HG03097 (cell line): ENCODE data around the gene GBGT1.

Experiments used
- ATAC-seq: cut with Tn5 transposase; IDR thresholded peaks from one replicate; pipeline ENCODE4 v1.9.1; 2021; ENCODE audit not compliant: unreplicated experiment, low FRiP score

Gene GBGT1

DNA sequence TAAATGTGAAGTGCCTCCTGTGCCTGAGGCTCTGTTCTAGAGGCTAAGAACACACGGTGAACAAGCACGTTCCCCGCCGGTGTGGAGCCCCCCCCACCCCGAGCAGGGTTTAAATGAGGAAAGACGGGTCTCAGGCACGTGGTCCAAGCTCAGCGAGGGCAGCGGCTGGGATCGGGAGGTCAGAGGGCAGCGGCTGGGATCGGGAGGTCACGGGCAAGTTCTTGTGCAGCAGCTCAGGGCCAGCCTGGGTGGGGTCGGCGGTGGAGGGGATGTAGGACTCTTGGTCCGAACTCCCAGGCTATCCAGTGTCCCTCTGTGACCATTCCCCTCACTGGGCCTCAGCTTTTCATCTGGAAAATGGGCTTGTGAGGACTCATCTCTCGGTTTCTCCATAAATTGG lies 2.7 kb upstream of the GBGT1 start:
- ATAC-seq, result no peak

DNA sequence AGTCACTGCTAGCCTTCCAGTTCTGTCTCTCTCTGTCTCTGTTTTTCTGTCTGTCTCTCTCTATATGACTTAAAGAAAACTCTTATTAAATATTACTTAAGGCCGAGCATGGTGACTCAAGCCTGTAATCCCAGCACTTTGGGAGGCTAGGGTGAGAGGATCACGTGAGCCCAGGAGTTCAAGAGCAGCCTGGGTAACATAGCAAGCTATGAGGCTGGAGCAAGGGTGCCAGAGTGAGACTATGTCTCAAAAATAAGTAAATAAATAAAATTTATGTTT lies 1.7 kb upstream of the GBGT1 start:
- ATAC-seq, result no peak

DNA sequence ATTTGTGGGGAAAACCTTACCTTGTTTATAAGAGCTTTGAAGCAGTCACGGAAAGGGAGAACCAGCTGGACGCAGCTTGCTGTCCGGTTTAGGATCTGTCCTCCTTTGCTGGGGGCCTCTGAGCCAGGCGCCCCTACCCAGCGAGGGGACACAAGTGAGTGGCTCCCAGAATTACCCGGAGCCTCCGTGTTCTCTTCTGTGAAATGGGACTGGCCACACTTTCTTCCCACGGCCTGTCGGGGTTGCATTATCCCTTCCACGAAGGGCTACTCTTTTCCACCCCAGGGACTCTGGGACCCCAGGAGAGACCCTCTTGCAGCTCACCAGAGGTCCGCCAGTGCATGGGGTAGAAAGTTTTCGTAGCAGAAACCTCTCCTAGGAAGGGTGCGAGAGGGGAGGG lies 477 bp upstream of the GBGT1 start:
- ATAC-seq, result no peak

DNA sequence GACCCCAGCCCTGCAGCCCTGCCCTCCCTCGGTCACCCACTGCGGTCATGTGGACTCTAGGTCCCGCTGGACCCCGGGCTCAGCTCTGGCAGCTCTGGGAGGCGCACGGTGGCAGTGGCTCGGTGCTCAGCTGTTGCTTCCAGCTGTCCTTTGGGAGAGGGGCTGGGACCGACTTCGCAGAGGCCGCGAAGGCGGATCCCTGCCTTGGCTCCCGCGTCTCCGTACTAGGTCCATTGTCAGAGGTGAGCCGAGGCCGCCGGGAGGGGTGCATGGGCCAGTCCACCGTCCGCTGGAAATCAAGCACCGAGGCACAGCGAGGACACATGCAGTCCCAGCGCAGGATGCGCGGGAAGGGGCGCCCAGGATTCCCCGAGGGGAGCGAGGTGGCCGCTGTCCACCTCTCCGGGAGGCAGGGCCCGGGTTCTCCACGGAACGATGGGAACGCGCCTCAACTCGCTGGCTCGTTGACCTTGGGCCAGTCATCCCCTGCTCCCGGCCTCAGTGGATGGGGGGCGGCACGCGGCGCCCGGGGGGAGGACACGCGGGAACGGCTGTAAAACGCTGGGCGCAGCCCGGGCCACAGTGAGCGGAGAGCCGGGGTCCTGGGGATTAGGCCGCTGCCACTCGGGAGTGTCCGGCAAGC lies 732 bp downstream of the GBGT1 start:
- no peak for ATAC-seq

DNA sequence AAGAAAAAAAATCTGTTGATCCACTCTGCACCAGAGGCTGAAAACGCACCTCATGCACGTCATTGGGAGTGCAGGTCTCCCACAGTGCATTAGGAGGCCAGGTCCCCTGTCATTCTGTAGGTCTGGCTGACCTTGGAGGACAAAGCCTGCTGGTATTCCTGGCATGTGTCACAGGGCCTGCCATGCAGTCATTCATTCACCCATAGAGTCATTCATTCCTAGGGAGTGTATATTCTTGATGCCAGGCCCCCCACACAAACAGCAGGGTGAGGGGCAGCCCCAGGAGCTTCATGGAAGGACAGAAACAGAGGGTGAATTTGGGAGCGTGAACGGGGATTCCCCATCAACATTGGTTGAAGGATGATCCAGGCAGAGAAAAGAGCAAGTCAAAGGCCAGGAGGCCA lies 2.2 kb downstream of the GBGT1 start:
- no peak for ATAC-seq

DNA sequence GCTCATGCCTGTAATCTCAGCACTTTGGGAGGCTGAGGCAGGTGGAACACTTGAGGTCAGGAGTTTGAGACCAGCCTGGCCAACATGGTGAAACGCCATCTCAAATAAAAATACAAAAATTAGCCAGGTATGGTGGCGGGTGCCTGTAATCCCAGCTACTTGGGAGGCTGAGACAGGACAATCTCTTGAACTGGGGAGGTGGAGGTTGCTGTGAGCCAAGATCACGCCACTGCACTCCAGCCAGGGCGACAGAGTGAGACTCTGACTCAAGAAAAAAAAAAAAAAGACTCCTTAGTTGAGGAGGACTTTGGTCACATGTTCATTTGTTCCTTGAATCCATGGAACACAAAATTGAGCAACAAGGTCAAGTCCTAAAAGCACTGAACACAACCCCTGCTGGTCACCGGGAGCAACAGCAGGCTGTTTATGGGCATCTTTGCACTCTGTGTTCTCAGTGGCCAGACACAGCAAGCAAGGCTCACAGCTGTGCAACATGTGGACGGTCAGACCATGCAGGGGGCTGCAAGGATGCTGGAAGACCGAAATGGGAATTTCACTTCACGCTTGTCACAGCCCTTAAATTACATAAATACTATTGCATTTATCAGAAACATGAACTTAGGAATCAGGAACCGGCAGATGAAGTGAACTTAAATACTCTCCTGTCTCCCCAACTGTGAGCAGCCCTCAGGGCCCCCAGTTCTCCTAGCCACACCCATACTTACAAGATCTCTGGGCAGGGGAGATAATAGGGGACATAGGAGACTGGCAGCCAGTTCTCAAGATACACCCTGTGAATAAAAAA lies 2.8 kb downstream of the GBGT1 start:
- ATAC-seq, result no peak

DNA sequence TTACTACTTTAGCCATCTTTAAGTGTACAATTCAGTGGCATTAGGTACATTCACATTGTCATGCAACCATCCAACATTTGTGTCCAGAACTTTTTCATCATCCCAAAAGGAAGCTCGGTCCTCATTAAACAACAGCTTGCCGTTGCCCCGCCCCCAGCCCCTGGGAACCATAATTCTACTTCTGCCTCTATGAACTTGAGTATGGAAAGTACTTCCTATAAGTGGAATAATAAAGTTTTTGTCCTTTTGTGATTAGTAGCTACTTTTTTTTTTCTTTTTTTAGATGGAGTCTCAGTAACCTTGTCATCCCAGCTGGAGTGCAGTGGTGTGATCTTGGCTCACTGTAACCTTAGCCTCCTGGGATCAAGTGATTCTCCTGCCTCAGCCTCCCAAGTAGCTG lies 5.0 kb downstream of the GBGT1 start:
- no peak for ATAC-seq

DNA sequence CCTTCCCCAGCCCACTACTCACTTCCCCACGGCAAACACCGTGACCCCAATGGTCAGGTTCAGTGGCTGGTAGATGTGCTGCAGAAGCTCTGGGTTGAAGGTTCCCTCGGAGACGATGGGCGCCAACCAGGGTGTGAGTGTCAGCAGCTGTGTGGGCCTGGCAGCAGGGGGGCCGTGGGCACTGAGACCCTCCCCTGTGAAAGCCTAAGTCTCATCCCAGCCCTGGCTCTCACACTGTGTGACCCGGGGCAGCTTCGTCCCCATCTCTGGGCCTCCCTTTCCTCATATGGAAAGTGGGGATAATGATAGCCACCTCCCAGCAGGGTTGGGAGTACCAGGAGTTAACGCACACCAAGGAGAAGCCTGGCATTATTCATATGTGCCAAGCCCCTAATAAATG lies 8.6 kb downstream of the GBGT1 start:
- no peak for ATAC-seq

DNA sequence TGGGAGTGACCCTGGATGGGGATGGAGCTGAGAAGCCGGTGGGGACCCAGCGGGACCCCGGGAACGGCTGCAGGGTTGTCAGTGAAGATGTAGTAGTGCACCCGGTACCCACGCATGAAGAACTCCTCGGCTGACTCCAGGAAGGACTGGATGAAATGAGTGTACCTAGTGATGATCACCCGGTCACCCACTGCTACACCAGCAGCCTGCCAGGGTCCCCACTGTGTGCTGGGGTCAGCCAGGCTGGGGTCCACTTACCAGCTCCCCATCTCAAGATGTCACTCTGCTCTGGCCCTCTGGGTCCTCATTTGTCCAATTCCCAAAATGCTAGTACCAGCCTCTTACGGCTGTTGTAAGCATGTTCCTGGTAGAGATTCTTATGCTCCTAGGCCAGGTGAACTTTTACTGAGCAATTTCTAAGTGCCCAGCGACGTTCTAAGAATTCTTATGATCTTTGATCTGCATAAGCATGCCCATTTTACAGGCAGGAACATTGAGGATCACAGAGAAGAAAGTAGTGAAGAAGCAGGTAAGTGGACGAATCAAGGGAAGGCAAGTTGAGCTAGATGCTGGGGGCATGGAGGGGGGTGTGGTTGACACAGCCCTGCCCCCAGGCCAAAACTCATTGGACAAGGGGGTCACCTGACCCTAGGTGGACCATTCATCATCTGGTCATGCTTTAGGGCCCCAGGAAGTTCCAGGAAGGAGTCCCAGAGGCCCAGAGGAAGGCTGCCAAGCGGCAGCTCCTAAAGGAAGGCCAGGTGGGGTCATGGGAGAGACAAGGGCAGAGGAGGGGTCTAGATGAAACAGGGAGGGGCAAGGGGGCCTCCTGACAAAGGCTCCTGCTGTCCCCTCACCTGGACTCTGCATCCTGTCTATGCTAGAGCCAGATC lies 9.4 kb downstream of the GBGT1 start:
- no peak for ATAC-seq

DNA sequence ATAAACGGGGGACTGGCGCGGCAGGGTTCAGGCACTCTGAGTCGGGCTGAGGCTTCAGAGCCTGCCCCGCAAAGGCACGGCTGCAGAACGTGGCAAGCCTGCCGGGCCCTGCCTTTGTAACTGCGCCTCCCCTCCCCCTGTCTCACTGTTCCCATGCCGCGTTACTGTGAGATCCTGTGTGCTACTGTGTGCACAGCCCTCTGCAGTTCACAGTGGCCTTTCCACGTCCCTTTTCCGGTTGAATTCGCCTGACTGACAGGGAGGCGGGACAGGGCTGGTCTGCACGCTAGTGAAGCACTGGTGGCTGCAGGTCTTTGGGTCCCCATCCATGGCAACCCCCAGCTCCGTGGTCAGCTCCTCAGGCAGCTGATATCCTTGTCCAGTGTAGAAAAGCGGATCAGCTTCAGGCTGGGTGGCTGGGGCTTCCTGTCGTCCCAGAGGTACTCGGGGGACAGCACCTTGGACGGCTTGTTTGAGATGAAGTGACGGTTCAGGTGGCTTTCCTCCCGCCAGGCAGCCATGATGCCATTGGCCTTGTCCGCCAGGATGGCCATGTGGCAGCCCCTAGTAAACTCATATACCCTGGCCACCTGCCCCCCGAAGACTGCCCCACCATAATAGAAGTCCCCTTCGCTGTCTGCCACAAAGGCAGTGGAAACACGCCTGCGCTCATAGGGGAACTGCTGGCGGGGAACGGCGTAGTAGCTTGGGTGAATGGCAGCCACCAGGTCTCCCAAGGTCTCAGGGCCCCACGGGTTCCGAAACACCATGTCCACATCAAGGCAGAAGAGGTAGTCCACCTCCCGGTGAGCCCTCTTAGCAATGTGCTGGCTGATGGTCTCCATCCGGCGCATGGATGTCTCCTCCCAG lies 10.3 kb downstream of the GBGT1 start:
- ATAC-seq, result no peak

DNA sequence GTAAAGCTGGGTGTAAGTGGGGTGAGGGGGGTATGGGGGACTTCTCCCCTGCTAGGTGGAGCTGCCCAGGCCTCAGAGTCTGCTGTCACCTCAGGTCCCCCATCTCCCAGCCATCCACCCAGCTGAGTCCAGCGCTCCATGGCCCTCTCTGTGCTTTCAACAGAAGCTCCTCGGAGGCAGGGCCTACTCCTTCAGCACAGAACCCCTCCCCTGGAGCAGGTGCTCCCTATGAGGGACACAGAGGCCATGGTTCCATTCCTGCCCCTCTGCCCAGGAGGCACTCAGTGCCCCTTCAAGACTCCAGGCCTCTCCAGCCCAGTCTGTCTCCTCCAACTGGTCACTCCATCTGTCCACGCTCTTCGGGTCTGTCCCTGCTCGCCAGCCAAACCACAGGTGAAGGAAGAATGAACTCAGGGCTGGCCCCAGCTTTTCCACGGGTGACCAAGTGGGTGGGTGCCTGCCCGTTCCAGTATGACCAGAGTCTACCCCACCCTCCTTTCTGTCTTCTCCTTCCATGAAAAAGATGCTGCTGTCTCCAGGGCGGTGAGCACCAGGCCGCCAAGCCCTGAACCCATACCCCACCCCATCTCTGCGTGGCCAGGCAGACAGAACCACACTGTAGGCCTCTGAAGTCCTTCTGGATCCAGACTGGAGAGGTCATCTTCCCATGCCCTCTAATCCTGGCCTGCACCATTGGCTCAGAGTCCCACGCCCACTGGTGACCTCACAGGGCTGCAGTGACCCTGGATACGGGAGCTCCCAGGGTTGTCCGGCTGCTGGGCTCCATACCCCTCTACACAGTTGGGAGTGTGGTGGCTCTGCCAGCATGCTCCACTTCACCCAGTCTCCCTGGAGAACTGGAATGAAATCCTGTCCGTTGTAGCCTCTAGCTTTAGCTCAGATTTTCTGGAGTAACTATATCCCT lies 11.9 kb downstream of the GBGT1 start:
- ATAC-seq, result no peak

DNA sequence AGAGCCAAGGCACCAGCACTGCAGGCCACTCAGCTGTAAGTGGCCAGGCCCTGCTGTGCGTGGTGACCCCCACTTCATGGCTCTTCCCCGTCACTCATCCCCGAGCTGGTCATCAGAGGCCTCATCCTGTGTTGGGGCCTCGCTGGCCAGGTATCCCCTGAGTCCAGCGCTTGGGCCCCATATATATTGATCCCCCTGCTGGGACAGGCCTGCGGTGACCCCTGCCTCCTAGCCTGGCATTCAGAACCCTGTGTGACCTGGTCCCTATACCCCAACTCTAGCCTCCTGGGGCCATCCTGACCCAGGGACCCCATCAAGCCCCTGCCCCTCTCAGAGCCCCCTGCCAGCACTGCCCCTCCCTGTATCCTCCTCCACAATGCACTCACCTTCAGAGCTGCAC lies 12.7 kb downstream of the GBGT1 start:
- no peak for ATAC-seq

DNA sequence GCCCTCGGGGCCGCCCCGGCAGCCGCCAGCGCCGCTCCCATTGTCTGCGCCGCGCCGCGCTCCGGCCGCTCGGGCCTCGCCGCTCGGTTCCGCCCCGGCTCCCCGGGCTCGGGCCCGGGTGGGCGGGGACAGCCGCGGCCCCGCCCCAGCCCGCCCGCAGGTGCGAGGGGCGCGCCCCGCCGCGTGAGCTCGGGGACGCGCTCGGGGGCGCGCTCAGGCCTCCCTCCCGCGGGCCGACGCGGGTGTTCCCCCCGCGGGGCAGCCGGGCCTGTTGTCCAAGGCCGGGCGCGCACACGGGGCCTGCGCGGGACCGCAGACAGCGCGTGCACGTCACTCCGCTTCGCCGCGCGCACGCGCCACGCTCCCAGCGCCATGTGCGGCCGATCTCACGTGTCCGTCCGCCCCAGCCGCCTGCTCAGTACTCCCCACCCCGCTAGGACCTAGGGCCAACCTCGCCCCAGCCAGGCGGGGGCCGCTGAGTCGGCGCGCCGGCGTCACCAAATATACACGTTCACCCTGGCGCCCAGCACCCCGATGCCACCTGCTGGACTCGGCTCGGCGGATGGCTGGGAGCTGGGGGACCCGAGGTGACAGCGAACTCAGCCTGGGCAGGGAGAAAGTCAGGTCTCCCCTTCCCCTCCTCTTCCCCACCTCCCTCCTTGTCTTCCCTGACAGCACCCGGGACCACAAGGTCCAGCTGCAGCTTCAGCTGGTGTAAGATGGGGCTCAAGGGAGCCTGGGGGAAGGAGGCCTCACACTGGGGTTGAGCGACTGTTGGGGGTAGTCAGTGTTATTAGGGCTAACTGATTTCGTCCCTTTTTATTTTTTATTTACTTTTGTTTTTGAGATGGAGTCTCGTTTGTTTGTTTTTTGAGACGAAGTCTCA lies 14.3 kb downstream of the GBGT1 start:
- ATAC-seq, result peak; percentile 54

DNA sequence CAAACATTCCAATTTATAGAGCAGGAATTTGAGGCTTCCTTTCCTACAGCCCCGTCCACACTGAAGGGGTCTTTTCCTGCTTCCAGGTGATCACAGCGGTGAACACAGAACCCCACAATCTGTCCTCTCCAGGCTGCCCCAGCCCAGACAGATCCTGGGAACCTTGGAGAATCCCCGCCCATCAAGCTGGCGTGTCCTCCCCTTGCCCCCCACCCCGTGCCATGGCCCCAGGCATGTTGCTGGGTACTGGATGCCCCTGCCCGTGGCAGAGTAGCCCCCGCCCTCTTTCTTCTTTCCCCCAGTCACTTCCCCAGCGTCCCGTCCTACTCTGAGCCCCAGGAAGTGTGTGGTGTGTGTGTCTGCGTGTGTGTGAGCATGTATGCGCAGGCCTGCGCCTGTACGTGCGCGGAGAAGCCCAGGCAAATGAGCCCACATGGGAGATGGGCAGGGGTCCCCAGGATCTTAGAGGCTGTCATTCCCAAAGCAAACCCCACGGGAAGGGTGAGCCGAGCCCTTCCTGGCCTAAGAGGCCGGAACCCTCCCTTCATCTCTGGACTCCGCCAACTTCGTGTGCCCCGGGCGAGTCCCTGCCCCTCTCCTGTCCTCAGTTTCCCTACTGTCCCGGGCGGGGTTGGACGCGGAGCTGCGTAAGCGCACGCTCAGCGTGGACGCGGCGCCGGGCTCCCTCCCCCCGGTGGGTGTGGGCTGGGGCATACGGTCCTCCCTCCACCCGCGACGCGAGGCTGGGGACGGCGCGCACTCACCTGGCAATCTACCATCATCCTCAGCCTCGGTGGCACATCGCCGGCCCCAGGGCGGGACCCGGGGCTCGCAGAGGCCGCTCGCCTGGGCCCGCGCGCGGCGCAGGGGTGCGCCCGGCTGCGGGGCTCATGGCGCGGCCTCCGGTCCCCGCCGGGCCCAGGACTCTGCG lies 15.2 kb downstream of the GBGT1 start:
- peak; percentile 10 for ATAC-seq

DNA sequence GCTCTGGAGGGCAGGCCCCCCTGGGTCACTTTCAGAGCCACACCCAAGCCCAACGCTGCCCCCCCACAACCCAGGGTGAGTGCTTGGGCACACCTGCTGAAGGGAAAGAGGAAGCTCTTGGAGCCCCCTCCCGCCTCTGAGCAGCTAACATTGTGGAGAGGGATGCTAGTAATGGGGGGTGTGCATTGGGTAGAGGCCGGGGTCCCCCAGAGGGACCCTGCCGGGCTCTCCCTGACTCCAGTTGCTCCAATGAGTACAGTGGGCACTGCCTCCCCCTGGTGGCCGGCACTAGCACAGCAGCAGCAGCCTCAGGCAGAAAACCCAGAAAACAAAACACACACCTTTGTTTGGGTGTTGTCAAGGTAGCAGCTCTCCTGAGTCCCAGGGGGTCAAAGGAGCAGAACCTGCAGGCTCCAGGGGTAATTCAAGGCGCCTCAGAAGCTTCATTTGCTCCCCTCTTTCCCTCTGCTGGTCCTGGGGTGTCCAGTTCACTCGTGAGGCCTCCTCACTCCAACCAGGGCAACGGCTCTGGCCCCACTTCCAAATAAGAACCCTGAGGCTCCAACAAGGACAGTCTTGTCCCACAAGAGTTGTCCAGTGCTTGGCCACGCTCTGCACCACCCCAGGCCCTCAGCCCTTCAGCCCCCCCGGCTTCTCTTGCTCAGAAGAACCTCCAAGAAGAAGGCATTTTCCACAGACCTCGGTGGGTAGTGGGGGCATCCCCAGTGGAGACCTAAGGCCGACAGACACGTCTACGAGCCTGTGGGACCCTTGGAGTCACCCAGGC lies 16.1 kb downstream of the GBGT1 start:
- no peak for ATAC-seq

DNA sequence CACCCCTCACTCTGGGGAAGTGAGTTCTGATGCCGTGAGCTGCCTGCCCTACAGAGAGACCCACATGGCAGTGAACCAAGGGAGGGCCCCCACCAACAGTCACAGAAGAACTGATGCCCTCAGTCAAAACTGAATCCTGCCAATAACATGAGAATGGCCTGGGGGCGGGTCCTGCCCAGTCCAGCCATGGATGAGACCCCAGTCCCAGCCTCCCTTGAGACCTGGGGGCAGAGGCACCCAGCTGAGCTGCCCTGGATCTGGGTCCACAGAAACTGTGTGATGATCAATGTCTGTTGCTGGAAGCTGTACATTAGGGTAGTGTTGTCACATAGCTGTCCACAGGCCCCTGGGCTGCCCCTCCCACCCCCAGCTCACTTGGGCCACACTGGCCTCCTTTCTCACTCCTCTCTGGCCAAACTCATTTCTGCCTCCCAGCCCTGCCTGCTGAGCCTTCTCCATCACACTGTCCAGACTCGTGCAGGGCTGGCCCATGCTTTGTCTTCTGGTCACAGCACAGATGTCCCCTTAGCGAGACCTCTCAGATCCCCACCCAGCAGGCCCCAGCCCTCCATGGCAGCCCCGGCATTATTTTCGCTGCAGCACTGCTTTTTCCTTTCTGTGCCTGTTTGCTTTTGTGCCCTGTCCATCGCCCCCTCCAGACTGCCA lies 16.8 kb downstream of the GBGT1 start:
- no peak for ATAC-seq
